Measurements from ENCODE around the gene KIAA0408. TPM values are rescaled to one million over a fixed set of nuclear protein-coding genes. Genes with fewer than 3 reads are reported as not detected.

KIAA0408 gene
- total and polyA plus RNA-seq, 2 of the 8 experiments (the other 6 are each of a cell fraction or from before 2014, with no cell fraction given) = 3.3 to 10.8 TPM

- TF ChIP-seq CHD7 (IDR thresholded peaks at IDR 0.05; ENCODE audit: insufficient replicate concordance, low read length) (no peak), RBBP5 (IDR thresholded peaks at IDR 0.05; ENCODE audit: borderline replicate concordance, low read depth, low read length) (no peak), ASH2L (IDR thresholded peaks at IDR 0.05; ENCODE audit: low read length) (no peak), SIRT6 (IDR thresholded peaks at IDR 0.05; ENCODE audit: low read length) (no peak)
Observed at GRCh38 chr6:127481111-127481510, 21.9 kb upstream of the KIAA0408 start (continued).

Measured in H1 (cell line).